MV-4-11 (cell line): Measurements from ENCODE around the gene FAM13B.
"Not testable (repeated sequence)": the region's sequence is repeated elsewhere in the genome, so short reads cannot be mapped to it uniquely, and the experiment has no call there.

Experiments used
- DNase-seq: peaks from one replicate; lab custom pipeline; 2025; lab: John Stamatoyannopoulos, UW

The FAM13B gene

DNA sequence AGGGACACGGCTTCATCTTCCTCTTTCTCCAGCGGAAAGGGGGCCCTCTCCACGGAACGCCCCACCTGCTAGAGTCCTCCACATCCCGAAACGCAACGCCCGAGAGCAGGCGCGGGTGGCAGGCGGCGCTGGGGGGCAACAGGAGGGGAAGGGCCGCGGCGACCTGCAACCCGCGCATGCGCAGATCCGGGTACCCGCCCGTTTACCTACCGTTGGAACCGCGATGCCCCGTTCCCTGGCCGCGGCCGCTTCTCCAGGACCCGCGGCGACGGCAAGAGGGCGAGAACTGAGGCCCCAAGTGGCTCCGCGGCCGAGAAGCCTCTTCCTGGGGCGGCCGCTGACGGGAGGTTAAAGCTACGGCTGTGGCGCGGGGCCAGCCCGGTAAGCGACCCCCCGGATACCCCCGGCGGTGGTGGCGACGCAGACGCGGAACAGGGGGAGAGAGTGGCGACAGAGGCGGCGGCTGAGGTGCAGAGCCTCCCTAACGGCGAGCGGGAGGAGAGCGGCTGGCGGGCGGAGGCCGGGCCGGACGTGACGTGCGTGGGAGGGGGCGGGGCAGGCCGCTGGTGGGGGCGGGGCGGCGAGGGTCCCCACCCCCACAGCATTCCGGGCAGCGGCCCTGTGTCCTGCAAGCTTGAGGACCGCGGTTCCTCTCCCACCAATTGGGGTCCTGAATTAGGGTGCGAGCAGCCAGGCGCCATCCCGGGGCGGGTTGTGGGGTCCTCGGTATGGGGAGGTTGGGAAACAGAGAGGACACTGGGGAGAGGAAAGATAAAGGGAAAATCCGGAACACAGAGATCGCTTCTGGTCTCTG lies at the start of gene FAM13B:
TSS of gene FAM13B (minus strand) at position 508 of the 814 bp plus-strand sequence. CDS start 13,968 bp downstream, outside the sequence.
- DNase-seq = peak; percentile 60

DNA sequence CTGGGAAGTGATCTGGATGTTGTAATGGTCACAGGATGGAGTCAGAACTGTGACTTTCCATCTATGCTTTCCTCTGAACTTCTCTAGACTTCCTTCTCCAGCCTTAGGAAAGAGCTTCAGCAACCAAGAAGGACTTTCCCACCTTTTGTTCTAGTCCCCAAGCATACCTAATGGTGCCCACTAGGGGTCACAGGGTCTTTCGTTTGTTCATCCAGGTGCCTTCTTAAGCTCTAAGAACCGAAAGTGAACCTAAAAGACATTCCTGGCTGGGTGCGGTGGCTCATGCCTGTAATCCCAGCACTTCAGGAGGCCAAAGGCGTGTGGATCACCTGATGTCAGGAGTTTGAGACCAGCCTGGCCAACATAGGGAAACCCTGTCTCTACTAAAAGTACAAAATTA lies 49.2 kb upstream of the FAM13B start:
- no peak for DNase-seq

DNA sequence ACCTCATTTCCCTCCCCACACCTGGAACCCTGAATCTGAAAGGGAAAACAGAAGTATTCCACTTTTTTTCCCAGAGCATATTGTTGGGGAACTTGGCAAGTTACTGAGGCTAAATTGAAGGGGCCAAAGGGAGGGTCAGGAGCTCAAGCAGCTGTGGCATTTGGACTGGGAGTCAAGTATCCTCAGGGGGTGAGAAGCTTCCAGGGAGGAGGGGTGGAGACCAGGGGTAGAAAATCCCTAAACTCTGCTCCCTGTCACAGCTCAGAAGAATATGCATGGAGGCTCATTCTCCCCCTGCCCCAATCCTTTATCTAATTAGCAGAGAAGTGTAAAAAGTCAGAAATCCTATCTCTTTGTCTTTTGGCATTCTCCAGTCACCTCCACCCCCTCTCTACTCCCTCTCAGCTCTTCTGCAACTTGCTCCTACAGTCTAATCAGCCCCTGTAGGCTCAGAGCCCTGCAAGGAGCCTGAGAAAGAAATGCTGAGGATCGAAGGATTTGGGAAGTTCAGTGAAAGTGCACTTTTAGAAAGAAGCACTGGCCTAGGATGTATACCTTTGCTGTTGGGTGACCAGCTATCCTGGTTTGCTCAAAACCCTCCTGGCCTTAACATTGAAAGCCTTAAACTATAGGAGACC lies 45.2 kb upstream of the FAM13B start:
- DNase-seq = no peak

DNA sequence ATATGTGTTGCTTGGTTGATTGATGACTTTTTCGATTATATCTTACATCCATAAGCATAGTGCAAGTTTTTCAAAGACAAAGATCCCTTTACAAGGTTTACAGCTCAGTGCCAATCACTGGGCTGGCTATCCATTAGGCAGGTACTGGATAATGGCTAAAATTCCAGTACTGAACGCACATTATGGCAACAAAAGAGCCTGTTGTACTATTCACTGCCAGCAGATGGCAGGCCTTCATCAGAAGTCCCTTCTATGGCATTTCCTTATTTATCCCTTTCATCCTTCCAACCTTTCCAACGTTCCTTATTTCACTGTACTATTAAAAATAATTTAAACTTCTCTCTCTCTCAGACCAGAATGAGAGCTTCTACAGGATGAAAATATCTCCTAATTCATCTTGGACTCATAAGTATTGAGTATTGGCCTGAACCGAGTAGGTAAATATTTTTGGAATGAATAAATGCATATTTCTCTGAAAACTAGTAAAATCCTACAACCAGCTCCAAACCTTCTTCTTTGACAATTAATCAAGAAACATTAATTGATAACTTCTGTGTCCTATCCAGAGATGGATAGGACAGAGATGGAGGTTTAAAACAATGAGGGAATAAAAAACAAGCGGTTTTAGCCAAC lies 44.3 kb upstream of the FAM13B start:
- peak; percentile 58 for DNase-seq

DNA sequence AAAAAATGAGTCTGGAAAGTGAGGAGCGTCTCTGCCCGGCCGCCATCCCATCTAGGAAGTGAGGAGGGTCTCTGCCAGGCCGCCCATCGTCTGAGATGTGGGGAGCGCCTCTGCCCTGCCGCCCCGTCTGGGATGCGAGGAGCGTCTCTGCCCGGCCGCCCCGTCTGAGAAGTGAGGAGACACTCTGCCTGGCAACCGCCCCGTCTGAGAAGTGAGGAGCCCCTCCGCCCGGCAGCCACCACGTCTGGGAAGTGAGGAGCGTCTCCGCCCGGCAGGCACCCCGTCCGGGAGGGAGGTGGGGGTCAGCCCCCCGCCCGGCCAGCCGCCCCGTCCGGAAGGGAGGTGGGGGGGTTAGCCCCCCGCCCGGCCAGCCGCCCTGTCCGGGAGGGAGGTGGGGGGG lies 37.1 kb upstream of the FAM13B start:
- not testable (repeated sequence) for DNase-seq

DNA sequence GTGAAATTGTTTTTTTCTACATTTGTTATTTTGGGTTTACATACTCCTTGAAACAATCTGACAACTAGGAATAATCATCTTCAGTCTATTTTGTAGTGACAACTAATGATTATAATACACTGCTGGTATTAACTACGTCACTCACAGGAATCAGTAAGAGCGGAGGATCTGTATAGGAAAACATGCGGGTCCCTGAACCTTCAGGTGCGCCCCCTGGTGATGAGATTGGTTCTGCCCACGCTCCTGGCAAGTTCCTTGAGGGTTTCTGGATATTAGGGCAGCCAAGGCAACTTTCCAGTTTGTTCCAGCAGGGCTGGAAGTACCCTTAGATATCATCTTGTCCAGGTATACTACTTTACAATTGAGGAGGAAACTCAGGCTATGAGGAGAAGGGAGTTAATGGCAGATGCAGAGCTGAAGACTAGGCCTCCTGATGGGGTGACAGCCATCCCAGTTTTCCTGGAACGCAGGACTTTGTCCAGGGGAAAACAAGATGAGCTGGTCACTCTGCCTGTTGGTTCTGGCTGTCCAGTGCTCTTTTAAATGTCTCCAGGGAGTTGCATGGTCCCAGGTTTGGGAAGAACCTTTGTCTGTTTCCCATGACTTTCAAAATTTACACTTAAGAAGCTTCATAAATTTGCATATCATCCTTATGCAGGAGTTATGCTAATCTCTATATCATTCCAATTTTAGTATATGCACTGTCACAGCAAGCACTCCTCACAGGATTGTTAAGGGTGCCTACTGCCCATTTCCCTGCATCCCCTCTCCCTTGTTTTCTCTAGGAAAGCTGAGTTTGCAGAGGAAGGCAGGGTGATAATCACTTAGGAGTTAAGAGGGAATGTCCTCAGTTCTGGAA lies 36.1 kb upstream of the FAM13B start:
- DNase-seq = peak; percentile 54

DNA sequence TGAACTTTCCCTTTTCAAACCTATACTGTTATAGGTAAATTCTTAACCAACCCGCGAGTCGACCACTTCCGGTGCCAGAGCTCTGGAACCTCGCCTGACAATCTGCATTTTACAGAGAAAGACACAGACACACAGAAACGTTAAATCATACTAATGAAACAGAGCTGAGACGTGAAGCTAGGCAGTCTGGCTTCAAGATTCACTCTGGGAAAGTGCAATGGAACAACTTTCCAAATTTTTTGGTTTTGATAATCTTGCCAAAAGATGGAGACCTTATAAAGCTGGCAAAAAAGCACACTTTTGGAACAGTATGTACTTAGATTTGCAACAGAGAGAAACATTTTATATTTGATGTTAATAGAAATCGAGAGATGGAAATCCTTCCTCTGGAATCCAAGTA lies 35.1 kb upstream of the FAM13B start:
- DNase-seq = no peak

DNA sequence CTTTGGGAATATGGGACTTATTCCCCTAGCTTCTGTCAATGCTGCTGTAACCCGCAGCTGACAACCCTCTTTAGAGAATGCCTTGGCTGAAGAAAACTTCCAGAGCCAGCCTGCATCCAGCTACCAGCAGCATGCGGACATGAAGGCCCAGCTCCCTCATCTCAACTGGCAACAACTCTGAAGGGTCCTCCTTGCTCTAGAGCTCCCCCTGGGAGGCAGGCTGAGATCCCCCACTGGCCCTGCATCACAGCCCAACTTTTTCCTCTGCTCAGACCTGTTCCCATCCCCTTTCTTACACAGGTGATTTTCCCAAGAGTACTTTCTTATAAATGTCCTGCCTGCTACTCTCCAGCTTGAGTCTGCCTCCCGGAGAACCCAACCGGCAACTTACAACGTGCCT lies 32.2 kb upstream of the FAM13B start:
- no peak for DNase-seq

DNA sequence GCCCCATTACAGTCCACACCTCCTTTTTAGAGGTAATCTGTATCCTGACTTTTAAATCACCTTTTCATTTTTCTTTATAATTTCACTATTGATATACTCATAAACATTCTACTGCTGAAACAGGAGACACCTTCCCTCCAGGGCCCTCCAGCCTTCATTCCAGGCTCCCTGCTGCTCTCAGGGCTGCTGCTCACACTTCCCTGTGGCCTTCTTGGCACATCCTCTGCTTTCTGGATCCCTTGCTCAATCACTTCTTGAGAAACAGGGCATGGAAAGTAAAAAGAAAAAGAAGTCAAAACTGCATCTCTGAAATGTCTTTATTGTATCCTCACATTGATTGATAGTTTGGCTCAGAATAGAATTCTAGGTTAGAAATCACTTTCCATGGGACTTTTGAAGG lies 31.6 kb upstream of the FAM13B start:
- DNase-seq = no peak

DNA sequence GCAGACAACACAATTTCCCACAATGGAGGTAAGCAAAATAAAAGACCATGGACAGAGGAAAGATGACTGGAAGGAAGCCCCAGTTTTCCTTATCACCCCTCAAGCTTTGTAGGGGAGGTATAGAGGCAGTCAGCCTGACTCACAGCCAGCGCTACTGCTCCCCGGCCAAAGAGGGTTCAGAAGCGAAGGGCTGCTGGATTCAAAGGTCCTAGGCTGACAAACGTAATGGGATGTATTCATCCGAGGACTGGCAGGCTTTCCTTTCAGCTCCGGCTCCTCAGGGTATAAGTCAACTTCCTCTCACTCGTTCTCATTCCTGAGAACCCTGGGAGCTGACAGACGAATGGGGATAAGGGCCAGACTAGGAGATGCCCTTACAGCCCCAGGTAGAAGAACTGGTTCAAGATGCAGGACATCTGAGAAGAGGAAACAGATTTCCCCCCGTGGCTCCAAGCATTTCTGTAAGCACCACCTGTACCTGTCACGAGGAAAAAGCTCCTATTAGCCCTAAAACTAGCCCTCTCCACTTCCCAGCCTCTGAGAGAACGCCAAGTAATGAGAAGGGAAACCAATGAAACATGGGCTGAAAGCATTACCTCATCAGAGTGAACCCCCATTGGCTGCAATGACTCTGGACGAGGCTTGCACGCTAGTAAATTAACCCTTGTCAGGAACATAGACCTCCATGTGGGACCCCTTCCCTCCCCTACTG lies 22.1 kb upstream of the FAM13B start:
- no peak for DNase-seq

DNA sequence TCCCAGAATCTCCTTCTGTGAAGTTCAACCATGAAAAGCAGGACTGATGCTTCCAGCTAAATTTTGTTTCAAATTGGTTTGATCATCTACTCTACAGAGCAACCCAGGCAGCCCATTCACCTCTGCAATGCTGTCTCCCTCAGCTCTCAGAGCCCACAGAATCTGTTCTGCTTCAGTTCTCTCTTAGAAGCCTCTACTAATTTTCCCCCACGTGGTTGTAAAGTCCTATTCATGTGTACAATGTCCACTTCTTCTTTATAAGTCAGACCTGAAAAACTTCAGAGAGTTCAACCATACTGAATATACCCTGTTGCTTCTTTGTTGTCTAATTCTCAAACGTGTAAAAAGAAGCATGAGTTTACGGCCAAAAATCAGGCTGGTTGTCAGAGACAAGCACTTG lies 21.3 kb upstream of the FAM13B start:
- no peak for DNase-seq

DNA sequence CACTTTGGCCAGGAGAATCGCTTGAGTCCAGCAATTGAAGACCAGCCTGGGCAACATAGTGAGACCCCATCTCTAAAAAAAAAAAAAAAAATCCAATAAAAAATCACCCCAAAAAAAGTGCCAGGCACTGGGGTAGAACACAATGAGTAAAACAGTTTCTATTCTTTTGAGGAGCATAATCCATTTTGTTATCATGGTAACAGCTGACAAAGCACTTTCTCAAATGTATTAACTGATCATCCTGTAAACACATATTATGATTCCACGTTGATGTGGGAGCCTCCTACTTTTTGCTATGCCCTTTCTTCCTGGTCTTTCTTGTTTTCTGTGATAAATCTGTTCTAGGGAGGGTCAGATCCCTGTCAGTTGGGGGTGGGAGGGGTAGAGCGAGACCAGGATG lies 20.7 kb upstream of the FAM13B start:
- DNase-seq = no peak

DNA sequence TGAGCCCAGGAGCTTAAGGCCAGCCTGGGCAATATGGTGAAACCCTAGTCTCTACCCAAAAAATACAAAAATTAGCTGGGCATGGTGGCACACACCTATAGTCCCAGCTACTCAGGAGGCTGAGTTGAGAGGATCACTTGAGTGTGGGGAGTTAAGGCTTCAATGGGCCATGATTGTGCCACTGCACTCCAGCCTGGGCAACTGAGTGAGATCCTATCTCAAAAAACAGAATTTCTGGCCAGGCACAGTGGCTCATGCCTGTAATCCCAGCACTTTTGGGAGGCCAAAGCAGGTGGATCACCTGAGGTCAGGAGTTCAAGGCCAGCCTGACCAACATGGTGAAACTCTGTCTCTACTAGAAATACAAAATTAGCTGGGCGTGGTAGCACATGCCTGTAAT lies 19.8 kb upstream of the FAM13B start:
- not testable (repeated sequence) for DNase-seq

DNA sequence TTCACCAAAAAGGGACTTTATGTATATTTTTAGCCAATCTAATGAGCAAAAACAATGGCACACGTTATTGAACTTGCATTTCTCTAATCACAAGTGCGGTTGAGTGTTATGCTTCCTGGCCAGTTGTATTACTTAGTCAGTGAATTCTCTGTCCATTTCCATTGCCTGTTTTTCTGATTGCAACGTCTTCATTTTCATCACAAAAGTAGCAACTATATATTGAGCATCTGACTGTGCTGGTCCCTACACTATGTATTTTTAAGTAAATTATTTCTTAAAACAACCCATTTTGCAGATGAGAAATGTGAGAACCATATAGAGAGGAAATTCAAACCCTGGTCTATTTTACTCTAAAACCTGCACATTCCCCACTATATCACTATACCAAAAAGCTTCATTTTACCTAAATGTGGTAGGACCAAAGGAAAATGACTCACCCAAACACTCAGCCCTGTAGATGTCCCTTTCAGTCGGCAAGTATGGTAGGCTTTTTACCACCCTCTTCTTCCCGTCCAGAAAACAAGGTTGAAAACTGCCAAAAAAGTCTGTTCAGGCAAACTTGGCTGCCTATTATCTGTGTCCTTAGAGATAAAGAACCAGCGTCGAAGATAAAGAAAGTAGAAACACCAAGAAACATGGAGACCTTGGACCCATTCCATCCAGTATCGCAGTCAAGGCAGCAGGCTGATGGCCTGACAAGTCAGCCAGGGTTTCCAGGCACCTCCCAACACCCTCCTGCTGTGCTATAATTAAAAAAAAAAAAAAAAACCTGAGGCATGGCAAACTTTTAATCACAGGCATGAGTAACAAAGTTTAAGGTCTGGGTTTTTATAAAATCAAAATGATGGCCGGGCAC lies 18.8 kb upstream of the FAM13B start:
- no peak for DNase-seq

DNA sequence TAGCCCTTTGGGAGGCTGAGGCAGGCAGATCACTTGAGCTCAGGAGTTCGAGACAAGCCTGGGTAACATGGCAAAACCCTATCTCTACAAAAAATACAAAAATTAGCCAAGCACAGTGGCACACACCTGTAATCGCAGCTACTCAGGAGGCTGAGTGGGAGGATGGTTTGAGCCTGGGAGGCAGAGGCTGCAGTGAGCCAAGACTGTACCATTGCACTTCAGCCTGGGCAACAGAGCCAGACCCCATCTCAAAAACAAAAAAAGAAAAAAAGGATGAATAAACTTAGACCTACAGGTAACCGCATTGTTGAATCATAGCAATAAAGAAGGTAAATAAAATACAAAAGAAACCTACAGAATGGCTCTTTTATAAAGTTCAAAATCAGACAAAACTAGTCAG lies 12.4 kb upstream of the FAM13B start:
- not testable (repeated sequence) for DNase-seq

DNA sequence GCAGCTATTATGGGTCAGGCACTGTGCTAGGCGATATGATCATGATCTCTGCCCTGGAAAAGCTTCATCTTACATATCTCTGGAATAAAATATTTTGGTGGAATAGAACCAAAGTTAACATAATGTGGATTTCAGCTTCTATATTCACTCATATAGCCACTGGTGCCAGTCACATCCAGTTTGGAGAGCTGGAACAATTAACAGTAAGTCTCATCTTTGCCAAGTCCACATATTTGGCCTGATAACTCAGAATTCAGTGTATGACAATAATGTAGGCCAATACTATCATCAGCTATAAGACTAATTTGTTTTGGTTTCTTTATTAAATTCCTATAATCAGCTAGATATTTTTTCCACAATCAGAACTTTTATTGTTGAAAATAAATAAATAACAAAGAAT lies 5.9 kb upstream of the FAM13B start:
- no peak for DNase-seq

DNA sequence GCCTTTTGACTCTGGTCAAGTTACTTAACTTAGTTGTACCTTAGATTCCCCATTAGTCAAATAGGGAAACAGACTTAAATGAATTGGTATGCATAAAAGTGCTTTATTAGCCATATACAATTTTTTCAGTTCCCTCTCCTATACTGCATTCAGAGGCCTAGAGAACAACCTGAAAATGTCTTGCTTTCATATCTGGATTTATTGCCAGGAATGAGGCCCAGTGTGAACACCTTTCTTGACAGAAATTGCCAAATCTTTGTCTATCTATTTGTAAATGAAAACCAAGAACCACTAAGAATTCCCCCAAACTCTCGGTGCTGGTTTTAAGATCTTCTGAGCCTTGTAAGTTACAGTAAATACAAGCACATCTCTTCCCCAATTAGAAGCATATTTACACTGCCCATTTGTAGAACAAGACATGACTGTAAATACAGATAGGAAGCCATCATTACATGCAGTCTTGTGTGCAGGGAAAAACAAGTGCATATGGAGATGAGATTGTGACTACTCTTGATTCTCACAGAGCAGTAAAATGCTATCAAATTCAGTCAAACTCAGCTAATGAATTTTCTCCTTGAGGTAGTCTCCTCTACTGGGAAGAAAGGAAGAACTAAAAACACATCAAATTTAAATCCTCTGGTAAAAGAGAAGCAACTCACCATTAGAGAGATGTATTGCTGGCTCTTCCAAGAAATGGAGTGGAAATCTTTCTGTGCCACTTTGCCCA lies 5.2 kb upstream of the FAM13B start:
- no peak for DNase-seq

DNA sequence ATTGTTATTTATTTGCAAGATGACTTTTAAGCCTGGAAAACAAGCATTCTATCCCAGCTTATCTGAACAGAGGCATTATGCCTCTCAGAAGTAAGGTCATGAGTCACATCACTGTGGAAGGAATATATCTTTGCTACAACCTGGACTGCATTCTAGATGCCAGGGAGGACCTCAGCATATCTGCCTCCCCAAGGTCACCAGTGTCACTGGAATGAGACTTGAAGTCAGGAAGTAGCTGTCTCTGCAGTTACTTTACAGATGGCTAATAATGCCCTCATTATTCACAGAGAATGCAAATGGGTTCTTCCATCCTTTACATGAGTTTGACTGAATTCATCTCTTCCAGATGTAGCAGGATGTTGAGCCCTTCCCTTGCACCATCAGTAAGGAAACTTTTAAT lies 4.4 kb upstream of the FAM13B start:
- DNase-seq = no peak

DNA sequence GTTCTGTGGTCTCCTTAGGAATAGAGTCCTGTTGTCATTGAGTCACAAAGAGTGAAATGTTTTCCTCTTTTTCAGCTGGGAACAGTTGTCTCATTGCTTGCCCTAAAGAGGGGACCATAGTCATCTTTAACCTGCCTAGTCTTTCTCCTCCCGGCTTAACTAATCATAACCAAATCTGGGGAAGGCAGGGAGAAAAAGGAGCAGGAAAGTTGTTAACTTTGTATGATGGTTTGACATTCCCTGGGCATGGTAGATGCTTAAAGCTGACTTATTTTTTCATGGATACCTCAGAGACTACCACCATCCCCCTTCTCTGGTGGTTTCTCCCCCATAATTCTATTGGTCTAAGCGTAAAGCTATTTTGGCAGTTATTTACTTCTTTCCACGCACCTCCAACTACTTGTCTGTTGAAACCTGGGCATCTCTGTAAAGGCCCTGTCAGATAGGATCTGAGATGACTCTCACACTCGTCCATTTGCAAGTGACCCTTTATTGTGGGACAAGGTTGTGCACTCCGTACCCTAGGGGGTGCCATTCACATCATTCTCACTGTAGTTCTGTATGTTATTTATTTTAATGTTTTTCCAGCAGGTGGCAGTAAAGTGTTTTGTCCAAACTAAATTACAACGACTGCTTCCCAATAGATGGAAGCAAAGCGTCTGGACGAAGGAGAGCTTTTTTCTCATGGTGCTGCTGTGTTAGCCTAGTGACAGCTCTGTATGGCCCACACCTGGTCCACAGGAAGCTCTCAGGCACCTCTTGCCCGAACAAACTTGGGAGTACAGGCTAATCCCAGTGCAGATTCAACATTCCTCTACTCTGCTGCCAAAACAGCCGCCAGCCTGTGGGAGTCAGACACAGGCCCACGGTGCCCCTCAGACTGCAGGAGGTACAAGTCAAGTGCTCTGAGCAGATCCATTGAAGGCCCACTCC lies 3.0 kb upstream of the FAM13B start:
- DNase-seq = peak; percentile 92
